ENCODE data around the gene KIF23.

- TF ChIP-seq CTCF (conservative IDR thresholded peaks at IDR 0.05; ENCODE audit: low read length) (no peak), EZH2phosphoT487 (IDR thresholded peaks at IDR 0.05; ENCODE audit: borderline replicate concordance, low read depth, low read length) (no peak)
Measured at GRCh38 chr15:69480932-69481331, 66.8 kb downstream of the KIF23 start.
